Choroid plexus epithelial cell (primary cell): ENCODE data around the gene TMEM86B.
A peak's percentile ranks its signal among the peaks of the same experiment; 100 is the strongest.

ENCODE experiments used
- DNase-seq: peaks from one replicate; pipeline ENCODE4 v3.0.0-alpha.2; 2010; ENCODE audit warnings: low read depth
- H3K4me3 ChIP-seq: 2 replicates; pipeline ENCODE4 v1.5.1; 2011; ENCODE audit warnings: low read depth, mild to moderate bottlenecking, control low read depth, low read length, moderate library complexity
- TF ChIP-seq, protein P1 (sequence below): conservative IDR thresholded peaks from 2 replicates; pipeline ENCODE4 v1.5.1; 2011; ENCODE audit warnings: low read depth, mild to moderate bottlenecking, control low read depth, inconsistent platforms, low read length, moderate library complexity

TMEM86B gene

DNA sequence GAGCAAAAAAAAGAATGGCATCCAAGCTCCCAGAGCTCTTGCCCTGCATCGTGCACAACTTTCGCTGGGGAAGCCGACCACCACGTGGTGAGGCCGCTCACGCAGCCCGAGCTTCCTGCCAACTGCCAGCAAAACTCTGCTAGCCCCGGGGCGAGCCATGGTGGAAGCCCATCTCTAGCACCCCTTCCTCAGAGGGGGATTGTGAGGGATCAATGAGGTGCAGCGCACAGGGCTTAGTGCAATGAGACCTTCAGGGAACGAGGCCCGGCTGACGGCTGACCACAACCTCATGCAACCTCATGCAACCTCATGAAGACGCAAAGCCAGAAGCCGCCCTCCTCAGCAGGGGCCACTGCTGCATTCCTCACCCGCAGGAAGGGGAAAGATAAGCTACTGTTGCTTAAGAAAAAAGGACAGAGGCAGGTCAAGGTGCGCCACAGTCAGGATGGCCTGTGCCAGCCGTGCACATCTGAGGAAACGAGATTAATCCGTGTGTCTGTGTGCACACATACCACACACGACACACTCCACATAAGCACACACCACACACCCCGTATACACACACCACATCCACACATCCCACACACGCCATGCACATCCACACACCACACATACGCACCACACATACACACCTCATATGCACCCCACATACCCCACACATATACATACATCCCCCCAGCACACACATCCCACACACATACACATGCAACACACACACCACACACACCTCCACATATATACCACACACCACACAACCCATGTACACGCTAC lies 41.8 kb upstream of the TMEM86B start:
- DNase-seq = peak; percentile 57
- no peak overlapping the region for H3K4me3 ChIP-seq
- TF ChIP-seq, protein P1, sequence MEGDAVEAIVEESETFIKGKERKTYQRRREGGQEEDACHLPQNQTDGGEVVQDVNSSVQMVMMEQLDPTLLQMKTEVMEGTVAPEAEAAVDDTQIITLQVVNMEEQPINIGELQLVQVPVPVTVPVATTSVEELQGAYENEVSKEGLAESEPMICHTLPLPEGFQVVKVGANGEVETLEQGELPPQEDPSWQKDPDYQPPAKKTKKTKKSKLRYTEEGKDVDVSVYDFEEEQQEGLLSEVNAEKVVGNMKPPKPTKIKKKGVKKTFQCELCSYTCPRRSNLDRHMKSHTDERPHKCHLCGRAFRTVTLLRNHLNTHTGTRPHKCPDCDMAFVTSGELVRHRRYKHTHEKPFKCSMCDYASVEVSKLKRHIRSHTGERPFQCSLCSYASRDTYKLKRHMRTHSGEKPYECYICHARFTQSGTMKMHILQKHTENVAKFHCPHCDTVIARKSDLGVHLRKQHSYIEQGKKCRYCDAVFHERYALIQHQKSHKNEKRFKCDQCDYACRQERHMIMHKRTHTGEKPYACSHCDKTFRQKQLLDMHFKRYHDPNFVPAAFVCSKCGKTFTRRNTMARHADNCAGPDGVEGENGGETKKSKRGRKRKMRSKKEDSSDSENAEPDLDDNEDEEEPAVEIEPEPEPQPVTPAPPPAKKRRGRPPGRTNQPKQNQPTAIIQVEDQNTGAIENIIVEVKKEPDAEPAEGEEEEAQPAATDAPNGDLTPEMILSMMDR = no peak

DNA sequence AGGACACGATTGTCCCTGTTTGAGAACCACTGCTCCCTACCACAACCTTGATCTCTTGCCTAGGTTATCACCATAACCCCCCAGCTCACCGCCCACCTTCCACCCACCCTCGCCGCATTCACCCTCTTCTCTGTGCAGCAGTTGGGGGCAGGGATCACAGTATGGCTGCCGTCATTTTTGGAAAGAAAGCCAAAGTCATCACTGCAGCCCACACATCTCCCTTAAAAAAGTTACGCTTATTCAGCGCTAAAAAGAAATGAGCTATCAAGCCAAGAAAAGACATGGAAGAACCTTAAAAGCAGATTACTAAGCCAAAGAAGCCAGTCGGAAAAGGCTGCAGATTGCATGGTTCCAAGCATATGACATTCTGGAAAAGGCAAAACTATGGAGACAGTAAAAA lies 40.7 kb upstream of the TMEM86B start:
- H3K4me3 ChIP-seq = no peak overlapping the region
- DNase-seq = no peak
- TF ChIP-seq, protein P1 = no peak

DNA sequence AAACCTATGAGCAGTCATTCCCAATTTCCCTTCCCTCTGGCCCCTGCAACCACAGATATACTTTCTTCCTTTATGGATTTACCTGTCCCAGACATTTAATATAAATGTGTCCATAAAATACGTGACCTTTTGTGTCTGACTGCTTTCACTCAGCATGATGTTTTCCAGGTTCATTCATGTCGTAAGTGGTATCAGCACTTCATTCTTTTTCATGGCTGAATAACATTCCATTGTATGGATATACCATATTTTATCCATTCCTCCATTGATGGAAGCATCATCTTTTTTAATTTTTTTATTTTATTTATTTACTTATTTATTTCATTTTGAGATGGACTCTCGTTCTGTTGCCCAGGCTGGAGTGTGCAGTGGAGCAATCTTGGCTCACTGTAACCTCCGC lies 38.3 kb upstream of the TMEM86B start:
- DNase-seq = no peak
- H3K4me3 ChIP-seq = no peak overlapping the region
- TF ChIP-seq, protein P1 = no peak

DNA sequence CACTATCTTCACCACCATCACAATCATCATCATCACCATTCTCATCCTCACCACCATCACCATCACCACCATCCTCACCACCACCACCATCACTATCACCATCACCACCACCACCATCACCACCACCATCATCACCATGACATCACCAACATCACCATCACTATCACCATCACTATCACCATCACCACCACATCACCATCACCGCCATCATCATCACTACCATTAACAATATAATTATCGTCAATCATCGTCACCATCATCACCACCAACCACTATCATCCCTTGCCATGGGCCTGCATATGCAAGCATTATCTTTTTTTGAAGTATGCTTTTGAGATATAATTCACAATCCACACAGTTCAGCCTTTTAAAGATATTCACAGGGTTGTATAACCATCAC lies 37.8 kb upstream of the TMEM86B start:
- H3K4me3 ChIP-seq = no peak overlapping the region
- DNase-seq = no peak
- TF ChIP-seq, protein P1 = no peak

DNA sequence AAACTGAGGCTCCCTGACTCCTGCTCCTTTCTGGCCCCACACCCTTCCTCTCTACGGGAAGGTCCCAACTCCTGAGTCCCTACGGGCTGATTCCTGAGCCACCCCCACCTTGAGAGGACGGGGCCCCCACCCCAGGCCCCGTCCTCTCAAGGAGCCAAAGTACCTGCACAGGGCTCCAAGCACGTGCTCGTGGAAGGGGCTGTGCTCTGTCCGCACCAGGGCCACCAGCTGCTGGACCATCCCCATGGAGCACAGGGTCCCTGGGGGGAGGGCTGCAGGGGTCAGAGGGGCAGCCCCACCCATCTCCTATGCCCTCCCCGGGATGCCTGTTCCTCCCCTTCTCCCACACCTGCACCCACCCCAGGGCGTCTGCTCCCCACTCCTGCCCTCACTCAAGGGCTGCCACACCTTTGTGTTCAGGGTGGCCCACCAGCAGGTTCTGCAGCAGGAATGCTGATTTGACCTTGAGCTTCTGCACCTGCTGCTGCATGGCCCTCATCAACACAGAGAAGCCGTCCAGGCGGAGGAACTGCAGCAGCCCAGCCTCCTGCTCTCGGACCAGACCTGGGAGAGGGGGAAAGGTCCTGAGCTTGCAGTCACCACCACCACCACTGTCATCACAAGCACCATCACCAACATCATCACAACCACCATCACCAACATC lies 37.3 kb upstream of the TMEM86B start:
- no peak overlapping the region for H3K4me3 ChIP-seq
- DNase-seq = no peak
- TF ChIP-seq, protein P1 = no peak

DNA sequence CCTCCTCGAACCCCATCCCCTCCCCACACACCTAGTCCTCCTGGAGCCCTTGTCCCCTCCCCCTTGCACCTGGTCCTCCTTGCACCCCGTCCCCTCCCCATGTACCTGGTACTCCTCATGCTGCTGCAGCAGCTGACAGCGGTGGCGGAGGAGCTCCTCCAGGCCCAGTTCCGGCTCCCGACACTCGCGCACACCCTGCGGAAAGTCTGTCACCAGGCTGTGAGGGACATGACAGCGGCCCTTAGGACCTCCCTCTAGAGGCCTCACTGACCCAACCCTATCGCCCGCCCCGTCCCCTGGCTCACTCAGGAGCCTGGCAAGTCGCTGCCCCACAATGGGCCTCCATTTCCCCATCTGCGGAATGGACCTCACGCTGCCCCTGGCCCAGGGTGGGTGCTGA lies 36.6 kb upstream of the TMEM86B start:
- DNase-seq = no peak
- no peak overlapping the region for H3K4me3 ChIP-seq
- TF ChIP-seq, protein P1 = no peak

DNA sequence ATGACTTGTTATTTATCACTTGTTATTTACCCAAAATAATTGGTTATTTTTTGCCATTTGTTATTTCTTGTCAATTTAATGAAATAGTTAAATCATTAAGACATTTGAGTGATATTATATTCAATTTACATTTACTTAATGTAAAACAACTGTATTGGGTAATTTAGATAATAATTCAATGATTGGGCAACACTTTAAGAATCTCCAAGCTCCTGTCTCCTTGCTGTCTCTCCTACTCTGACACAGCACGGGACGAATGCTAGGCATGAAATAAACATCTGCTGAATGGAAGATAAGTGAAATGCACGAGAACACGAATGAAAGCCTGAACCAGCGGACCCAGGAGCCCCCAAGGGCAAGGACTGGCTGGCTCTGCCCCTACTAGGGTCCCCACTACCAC lies 36.0 kb upstream of the TMEM86B start:
- TF ChIP-seq, protein P1 = no peak
- no peak for DNase-seq
- H3K4me3 ChIP-seq = no peak overlapping the region
